ENCODE results near the gene GPHA2.

GPHA2 gene

DNA sequence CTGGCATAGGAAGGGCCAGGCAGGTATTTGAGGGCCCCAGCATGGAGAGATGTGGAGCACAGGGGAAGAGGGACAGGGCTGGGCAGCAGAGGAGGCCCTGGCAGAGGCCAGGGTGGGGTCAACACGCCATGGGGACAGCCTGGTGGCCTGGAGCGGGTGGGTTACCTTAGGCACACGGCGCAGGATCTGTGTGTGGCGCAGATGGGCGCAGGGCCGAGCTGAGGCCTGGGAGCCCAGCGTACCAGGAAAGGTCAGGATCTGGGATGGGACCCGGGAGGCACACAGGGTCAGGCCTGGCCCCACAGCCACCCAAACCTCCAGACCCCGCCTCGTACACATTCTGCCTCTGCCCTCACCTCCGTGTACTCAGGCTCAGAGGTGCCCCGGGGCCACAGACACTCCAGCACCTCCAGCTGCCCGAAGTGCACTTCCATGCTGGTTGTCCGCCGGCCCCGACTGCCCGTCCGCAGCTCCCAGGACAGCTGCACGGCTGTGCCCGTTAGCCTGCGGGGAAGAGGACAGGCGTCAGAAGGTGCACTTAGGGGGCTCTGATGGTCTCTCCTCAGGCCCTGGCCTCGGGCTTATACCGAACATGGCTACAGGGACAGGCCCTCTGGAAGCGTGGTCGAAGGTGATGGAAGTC is 25.1 kb downstream of the GPHA2 start:
- DNase-seq (ENCODE audit: low spot score) = no peak

DNA sequence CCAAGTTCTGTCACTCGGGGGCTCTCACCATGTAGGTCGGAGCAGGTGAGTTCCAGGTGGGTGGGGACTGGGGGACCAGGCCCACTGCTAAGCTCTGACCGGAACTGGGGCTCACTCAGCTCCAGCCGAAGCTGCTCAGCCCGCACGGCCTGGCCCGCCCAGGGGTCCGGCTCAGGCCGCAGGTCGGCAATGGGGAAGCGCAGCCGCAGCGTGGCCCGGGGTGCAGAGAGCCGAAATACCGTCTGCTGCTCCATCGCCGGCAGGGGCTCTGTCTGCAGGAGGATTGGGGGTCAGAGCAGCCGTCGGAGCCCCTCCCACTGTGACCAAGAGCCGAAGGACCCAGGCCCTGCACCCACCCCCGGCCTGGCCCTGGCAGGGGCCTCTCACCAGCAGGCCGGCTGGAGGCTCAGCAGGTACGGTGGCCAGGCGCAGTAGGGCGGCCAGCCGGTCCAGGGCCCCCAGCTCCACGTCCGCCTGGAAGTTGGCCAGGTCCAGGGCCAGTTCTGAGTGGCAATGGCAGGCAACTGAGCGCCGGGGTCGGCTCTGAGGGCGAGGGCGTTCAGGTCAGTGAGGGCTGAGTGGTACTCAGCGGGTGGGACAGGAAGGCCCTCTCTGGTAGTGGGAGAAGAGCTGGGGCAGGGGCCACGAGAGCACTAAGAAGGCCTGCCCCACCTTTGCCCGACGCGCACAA is 25.9 kb downstream of the GPHA2 start:
- DNase-seq (ENCODE audit: low spot score) = no peak

DNA sequence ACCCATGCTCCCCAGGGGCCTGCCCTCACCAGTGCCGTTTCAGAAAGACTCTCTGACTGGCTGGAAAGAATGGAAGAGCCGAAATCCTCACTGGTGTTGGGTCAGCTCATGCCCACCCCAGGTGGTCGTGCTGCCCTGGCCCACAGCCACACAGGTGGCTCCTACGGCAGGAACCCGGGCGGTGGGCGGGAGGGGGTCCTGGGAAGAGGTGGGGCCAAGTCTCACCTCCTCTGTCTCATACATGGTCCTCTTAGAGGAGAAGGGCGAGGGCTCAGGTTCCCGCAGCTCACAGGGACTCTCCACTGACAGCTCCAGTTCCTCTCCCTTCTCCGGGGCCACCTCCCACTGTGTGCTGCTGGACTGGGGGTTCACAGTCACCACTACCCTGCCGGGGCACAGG is 26.9 kb downstream of the GPHA2 start:
- no peak for DNase-seq (ENCODE audit: low spot score)

DNA sequence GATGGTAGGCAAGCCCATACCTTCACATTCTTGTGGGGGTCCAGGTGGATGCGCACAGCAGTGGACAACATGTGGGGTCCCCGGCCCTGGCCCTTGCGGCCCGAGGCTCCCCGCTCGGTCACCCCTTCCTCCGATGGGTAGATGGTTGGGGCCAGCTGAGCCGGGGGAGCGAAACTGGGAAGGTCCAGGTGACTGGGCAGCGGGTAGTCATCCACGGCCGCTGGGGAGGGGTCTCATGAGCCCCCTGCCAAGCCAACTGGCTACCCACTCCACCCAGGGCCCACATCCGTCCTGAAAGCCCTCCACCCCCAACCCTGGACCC is 29.4 kb downstream of the GPHA2 start:
- no peak for DNase-seq (ENCODE audit: low spot score)

DNA sequence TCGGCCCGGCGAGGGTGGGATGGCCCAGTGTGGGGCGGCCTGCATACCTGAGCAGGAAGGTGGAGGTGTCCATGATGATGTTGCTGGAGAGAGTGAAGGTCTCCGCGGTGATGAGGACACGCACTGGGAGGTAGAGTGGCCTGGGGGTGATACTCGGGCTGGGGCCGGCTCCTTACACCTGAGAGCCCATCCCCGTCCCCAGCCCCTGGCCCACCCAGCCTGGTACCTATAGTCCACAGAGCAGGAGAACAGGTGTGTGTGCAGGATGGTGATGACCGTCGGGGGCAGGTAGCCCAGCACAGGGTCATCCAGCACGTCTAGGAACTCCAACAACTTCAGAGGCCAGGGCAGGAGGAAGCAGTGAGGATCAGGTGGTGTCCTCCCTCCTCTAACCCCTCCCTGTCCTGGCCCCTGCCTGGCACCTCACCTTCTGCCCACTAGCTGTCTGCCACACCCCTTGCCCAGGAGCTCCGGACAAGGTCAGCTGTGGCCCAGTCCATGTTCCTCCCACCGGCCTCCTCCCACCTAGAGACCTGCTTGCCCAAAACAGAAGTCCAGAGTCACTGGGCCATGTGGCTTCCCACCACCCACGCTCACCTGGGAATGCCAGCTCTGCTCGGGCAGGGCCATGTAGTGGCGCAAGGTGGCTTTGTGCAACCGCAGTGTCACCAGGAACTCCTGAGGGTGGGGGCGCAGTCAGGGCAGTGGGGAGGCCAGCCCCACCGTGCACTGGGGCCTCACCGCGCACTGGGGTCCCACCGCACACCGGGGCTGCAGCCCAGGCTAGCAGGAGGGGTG is 30.0 kb downstream of the GPHA2 start:
- no peak for DNase-seq (ENCODE audit: low spot score)

DNA sequence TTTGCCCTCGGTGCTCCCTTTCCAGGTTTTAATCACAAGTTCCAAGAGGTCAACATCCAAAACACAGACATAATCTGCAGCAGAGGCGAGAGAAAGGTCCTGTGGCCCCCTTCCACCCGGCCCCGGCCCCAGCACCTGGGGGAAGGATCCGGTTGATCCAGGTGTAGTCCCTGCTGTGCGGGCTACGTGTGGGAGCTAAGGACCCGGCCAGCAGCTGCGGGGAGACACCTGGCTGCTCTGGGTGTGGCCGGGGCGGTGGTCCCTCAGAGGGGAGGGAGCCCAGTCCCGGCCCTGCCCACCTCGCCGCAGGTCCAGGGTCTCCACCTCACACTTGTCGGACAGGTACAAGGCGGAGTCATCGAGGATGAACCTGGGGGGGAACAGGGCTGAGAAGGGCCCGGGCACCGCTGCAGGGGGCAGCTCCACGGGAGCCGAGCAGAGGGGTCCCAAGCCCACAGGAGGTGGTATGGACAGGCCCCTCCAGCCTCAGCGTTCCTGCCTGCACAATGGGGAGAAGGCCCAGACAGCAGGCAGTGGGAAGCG is 32.3 kb downstream of the GPHA2 start:
- DNase-seq (ENCODE audit: low spot score) = no peak

DNA sequence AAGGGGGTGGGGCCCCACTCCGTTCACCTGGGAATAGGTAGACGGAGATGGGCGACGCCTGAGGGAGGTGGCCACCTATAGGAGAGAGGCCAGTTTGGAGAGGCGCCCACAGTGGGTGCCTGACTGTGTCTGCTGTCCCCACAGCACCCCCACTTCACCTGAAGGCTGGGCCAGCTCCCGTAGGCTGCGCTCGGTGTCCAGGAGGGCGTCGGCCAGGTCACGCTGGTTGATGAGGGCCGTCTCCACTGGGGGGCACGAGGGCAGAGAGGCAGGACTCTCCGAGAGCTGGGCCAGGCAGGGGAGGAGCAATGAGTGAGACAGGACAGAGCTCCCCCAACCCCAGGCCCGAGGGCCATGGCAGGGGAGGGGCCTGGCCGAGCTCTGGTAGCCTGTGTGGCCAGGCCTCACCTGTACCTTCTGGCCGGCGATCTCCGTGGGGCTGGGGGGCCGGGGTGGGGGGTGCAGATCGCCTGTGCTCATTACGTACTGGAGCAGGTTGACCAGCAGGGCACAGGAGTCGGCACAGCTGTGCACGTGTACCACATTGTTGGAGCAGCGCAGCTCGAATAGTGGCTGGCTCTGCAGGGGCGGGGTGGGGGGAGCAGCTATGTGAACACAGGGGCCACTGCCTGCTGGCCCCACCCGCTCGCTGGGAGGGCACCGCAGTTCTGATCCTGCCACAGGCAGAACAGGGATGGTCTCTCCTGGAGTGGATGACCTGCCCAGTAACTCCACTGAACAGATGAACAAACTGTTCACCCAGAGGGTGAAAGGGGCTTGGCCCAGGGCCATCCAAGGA is 33.4 kb downstream of the GPHA2 start:
- no peak for DNase-seq (ENCODE audit: low spot score)

DNA sequence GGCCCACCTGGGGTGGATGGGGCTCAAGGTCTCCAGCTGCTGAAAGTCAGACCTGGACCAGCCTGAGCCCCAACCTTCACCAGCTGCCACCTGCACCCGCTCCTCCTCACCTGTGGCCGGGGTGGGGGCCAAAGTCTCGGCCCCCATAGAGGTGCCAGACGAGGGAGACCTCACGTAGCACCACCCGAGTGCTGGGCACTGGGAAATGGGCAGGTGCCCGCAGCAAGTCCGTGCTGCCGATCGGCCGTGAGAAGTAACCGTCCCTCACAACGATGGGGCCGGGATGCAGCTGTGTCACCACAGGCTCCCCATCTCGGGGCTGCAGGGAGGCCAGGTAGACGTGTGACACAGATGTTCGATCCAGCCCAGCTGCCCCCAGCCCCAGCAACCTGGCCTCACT is 34.9 kb downstream of the GPHA2 start:
- no peak for DNase-seq (ENCODE audit: low spot score)

DNA sequence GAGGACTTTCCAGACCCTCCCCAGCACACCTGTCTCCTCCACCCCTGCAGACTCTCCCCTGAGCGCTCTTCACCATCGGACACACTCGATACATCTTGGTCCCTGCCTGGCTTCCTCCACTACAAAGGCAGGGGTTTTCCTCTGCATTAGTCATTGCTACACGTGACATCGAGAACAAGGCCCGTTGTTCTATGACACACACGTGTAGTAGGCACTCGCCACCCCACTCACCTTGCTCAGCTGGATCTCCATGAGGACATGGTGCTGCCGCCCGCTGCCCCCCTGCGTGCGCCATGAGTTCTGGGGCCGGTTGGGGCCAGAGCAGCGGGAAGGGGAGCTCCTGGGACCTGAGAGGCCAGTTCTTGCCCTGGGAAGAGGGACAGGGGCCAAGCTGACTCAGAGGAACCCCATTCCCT is 35.4 kb downstream of the GPHA2 start:
- no peak for DNase-seq (ENCODE audit: low spot score)

DNA sequence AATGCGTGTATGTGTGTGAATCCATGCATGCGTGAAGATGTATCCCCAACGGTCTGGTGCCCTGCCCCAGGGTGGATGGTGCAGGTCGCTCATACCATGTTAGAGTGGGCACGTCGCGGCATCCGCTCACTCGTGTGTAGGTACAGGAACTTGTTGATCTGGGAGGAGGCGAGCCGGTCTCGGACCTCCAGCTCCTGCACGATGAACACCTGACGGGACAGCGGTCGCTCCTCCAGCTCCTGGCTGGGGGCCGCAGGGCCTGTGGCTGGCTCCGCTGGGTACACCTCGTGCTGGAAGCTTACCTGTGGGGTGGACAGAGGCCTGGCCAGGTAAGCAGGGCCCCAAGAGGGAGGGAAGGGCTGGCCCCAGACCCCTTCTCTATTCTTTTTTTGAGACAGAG is 37.2 kb downstream of the GPHA2 start:
- DNase-seq (ENCODE audit: low spot score) = no peak

DNA sequence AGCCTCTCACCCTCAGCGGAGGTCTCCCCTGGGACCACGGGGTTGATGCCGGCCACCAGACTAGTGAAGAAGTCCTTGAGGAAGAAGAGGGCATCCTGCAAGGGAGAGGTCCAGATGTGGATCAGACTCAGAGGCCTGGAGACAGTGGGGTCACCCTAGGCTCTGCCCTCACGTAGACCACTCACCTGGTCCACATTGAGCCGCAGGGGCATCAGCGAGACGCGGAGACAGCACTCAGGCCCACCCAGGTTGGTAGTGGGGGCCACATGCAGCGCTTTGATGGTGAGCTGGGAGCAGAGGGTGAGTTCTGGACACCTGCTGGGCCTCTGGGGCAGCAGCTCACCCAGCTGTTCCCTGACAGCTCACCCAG is 37.6 kb downstream of the GPHA2 start:
- no peak for DNase-seq (ENCODE audit: low spot score)

DNA sequence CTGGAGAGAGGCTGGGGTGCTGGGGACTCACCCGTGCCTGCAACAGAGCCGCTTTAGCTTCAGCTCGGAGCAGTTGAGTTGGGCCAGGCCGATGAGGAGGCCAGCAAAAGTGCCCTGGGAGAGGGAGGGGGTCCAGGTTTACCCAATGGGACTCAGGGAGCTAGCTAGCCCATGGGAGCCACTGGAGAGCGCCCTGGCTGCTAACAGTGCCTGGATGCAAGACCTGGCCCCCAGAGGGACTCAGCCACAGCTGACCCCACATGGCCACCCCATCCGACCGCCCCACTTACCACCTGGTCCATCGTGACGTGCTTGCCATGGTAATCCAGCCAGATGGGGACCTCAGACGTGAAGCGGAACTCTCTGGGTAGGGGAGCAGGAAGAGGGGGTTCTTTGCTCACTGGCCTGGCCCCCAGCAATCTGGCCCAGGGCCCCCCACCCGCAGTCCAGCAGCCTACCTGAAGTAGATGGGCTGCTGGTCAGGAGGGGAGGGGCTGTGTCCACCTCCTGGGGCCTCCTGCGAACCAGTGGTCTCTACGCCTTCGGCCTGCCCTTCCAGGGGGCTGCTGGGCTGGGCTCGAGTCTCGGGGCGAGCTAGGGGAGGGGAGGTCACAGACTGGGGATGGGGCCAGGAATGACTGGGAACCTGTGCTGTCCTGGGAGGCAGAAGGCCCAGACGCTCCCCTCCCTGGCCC is 38.2 kb downstream of the GPHA2 start:
- DNase-seq (ENCODE audit: low spot score) = no peak

DNA sequence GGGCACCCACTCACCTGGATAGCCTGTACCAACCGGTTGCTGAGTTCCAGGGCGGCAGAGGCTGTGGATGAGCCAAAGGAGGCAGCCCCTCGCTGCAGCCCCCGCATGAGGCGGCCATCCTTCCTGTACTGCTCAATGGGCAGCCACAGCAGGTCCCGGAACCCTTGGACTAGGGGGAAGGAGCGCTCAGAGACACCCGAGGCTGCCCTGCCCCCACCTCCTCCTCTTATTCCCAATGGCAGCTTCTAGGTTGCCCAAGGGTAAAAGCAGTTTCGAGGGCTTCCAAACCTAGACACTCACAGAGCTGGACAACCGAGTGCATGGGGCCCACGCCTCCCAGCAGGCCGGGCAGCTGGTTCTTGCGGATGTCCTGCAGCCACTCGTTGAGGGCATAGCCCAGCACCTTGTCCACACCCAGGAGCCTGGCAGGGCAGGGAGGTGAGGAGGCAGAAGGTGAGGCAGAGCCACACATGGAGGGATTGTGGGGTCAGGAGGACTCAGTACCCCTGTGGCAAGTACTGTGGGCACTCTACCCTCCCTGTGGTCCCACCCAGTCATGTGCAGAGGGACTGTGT is 39.2 kb downstream of the GPHA2 start:
- no peak for DNase-seq (ENCODE audit: low spot score)

DNA sequence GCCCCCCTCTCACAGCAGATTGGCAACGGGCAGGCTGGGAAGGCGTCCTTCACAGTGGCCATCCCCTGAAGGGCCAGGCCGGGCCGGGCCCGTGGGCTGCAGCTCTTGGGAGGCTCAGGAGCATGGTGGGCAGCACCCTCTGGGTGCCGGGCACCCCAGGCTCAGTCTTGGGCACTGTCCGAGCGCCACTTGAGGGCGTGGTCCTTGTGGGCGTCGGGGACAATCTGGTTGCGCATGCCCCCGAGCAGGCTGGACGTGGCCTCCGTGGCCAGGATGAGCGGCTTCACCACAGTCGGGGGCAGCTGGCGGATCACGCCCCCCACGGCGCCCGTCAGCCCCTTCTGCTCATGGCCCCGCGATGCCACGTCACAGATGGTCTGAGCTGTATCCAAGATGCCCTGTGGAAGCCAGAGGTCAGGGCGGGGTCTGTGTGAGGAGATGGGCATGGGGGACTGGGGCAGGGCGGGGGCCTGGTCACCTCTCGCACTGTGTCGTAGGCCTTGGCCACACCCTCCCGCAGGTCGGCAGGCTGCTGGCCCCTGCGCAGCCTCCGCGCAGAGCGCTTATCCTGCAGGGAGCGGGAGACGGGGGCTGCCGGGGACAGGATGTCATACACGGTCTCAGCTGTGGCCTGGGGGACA is 40.8 kb downstream of the GPHA2 start:
- no peak for DNase-seq (ENCODE audit: low spot score)

DNA sequence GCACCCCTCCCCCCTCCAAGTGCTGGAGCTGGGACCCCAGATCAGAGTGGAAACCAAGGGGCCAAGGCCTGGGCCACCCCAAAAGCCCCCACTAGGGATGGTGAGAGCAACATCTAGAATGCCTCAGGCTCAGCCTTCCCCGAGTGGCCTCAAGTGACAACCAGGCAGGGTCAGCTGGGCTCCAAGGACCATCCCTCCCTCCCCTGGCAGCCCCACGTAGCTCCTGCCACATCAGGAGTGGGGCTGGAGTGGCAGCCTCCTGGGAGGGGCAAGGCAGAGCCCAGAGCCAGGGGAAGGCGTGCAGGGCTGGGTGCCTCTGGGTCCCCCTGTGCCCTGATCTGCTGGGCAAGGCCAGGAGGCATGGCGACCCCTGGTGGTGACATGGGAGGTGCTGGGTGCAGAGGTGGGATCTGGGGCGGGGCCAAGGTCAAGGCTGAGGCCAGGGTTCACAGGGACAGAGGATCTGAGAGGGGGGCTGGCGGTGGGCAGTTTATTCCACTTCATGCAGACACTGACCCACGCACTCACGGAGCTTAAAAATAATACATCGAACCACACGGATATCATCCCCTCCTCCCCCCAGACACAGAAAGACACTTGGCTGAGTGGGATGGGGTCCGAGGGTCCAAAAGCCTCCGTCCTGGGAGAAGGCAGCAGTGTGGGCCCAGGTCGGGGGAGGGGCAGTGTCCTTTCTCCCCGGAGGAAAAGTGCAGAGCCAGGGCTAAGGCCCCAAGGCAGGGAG is 41.5 kb downstream of the GPHA2 start:
- peak; percentile 82 for DNase-seq (ENCODE audit: low spot score)

DNA sequence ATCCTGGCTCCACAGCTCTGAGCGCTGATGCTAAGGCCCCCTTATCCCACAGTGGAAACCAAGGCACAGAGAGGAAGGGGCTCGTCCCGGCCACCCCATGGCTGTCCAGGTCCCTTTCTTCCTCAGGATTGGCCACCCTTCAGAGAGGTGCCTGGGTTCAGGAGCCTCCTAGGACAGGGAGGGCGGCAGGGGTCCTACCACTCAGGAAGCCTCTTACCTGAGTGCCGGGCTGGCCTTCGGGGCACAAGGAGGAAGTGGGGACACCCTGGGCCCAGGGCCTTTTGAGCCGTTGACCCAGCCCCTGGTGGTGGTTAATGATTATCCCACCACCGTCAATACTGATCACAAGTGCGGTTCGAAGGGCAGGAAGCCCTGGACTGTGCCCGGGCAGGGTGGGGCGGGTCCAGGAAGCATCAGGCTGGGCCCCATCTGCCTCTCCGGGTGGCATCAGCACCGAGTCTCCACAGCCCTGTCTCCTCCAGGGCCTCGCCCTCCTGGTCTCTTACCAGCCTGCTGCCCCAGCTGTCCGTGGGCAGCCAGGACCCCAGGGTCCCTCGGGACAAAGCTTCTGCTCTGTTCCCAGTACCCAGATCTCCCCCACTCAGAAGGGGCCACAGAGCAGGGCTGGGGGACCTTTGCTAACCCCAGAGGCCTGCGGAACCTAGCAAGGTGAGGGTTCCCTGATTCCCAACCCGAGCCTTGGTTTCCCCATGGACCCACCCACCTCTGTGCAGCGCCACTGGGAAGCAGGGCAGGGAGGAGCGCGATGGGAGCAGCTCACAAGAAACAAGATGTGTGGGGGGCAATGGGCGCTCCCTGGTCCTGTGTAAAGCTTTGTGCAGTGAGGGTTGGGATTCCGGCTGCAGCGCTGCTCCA is 42.3 kb downstream of the GPHA2 start:
- DNase-seq (ENCODE audit: low spot score) = no peak

DNA sequence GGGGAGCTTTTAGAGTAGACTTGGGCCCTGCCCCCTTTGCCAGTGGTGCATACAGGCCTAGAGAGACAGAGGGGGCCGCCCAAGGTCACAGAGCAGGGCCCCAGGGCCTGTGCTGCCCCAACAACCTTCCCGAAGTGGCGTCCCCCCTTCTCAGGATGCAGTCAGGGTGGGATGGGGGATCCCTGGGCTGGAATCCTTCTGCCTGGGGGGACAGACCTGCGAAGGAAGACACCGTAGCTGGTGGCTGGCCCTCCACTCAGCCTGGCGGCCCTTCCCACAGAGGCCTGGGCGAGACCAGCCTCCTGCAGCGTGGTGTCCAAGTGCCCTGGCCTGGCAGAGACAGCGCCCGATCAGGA is 42.9 kb downstream of the GPHA2 start:
- no peak for DNase-seq (ENCODE audit: low spot score)

DNA sequence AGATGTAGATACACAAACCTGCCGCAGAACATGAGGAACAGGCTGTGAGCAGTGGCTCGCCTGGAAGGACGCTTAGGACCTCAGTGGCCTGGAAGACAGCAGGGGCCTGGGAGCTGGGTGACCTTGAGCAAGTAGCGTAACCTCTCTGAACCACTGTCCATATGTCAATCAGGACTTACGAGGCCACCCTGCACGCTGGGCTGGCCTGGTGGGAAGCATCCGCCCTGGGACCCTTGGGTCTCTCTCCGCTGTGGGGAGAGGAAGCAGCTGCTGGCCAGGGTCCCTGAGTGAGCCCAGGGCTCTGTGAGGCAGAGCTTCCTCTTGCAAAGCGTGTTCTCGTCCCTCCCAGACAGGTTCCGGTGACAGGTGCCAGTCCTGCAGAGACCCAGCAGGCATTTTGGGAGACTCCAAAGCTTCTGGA is 43.3 kb downstream of the GPHA2 start:
- no peak for DNase-seq (ENCODE audit: low spot score)

DNA sequence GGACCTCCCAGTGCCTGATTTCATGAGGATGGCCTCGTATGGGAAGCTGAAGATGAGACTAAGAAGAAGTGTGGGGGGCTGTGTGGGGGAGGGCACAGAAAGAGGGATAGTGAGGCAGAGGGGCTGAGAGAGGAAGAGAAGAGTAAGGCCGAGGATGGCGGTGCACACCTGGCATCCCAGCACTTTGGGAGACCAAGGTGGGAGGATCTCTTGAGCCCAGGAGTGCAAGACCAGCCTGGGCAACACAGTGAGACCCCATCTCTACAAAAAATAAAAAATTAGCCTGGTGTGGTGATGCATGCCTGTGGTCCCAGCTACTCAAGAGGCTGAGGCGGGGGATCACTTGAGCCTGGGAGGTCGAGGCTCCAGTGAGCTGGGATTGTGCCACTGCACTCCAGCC is 43.8 kb downstream of the GPHA2 start:
- no peak for DNase-seq (ENCODE audit: low spot score)

Measured in hepatic stellate cell (primary cell).